PC-3 (cell line): ENCODE results near the gene ZYG11A. TPM values are rescaled to one million over a fixed set of nuclear protein-coding genes. Genes with fewer than 3 reads are reported as not detected.

Experiments
- ATAC-seq: fragments of 200-7000 bp; cut with Tn5 transposase; 2 replicates; pipeline ENCODE4 v1.9.1; 2020; ENCODE audit warnings: mild to moderate bottlenecking, moderate library complexity
- BruUV-seq: library from RNA; stranded (reverse); fragments of 400-500 nt; replicated peaks from 2 replicates; lab custom pipeline; 2021; lab: Mats Ljungman, UMichigan
- CTCF ChIA-PET: fragments of 300-600 bp; sonication (Branson Sonifier 250); formaldehyde crosslinking; loops from one replicate; lab custom pipeline; 2022; ENCODE audit warnings: antibody characterized with exemption; lab: Charles Lee
- POLR2A ChIA-PET: fragments of 300-600 bp; sonication (Branson Sonifier 250); formaldehyde crosslinking; loops from one replicate; lab custom pipeline; 2022; ENCODE audit warnings: antibody characterized with exemption; ENCODE audit not compliant: unreplicated experiment; lab: Charles Lee
- DNase-seq: peaks from one replicate; pipeline ENCODE4 v3.0.0-alpha.2; 2015
- H2AFZ ChIP-seq: fragments of 300-600 bp; sonication (generic); 2 replicates; pipeline ENCODE4 v1.6.0; 2016; ENCODE audit warnings: antibody characterized with exemption, low read length
- H3F3A ChIP-seq: fragments of 300-600 bp; sonication (generic); one replicate; pipeline ENCODE4 v1.6.0; 2017; ENCODE audit warnings: antibody characterized with exemption, low read length, control low read depth, mild to moderate bottlenecking; ENCODE audit not compliant: unreplicated experiment
- H3K27ac ChIP-seq: fragments of 300-600 bp; sonication (generic); 2 replicates; pipeline ENCODE4 v1.5.1; 2016; ENCODE audit warnings: mild to moderate bottlenecking, low read length
- H3K27me3 ChIP-seq: fragments of 300-600 bp; sonication (generic); 2 replicates; pipeline ENCODE4 v1.6.1; 2016; ENCODE audit warnings: low read length, mixed read lengths
- H3K36me3 ChIP-seq: fragments of 300-600 bp; sonication (generic); 2 replicates; pipeline ENCODE4 v1.6.1; 2016; ENCODE audit warnings: low read depth, mixed run types, low read length, mixed read lengths
- H3K4me1 ChIP-seq: fragments of 300-600 bp; sonication (generic); 2 replicates; pipeline ENCODE4 v1.5.1; 2016; ENCODE audit warnings: low read length; ENCODE audit not compliant: insufficient read depth
- H3K4me2 ChIP-seq: fragments of 300-600 bp; sonication (generic); 2 replicates; pipeline ENCODE4 v1.6.0; 2016; ENCODE audit warnings: low read length
- H3K4me3 ChIP-seq: fragments of 300-600 bp; sonication (generic); 2 replicates; pipeline ENCODE4 v1.5.1; 2016; ENCODE audit warnings: mild to moderate bottlenecking, low read length, mixed read lengths
- H3K79me2 ChIP-seq: fragments of 300-600 bp; sonication (generic); 2 replicates; pipeline ENCODE4 v1.6.1; 2017; ENCODE audit warnings: low read length, mixed read lengths
- H3K9ac ChIP-seq: fragments of 300-600 bp; sonication (generic); 2 replicates; pipeline ENCODE4 v1.6.0; 2016; ENCODE audit warnings: mild to moderate bottlenecking, low read length
- H3K9me2 ChIP-seq: fragments of 300-600 bp; sonication (generic); replicated peaks from 2 replicates; pipeline ENCODE4 v1.6.1; 2016; ENCODE audit warnings: mixed run types, low read length, mixed read lengths
- H3K9me3 ChIP-seq: fragments of 300-600 bp; sonication (generic); 2 replicates; pipeline ENCODE4 v1.6.1; 2016; ENCODE audit warnings: low read length, mixed read lengths
- H4K20me1 ChIP-seq: fragments of 300-600 bp; sonication (generic); 2 replicates; pipeline ENCODE4 v1.6.1; 2016; ENCODE audit warnings: low read length, mixed read lengths
- CTCF ChIP-seq: fragments of 300-600 bp; sonication (generic); conservative IDR thresholded peaks from 2 replicates; pipeline ENCODE4 v1.5.1; 2017; ENCODE audit warnings: antibody characterized with exemption, low read depth, mild to moderate bottlenecking, low read length
- EZH2 ChIP-seq: fragments of 300-600 bp; sonication (generic); IDR thresholded peaks from one replicate; pipeline ENCODE4 v1.6.1; 2017; ENCODE audit warnings: antibody characterized with exemption, mild to moderate bottlenecking, low read length; ENCODE audit not compliant: unreplicated experiment
- EZH2phosphoT487 ChIP-seq: fragments of 300-600 bp; sonication (generic); IDR thresholded peaks from 2 replicates; pipeline ENCODE4 v1.6.1; 2018; ENCODE audit warnings: mild to moderate bottlenecking, antibody characterized with exemption, low read length, borderline replicate concordance
- intact Hi-C: fragments of 100-400 bp; cut with micrococcal nuclease; formaldehyde crosslinking; loops from 2 replicates; pipeline ENCODE4 v1.9.0; 2023
- total RNA-seq: library from RNA; depleted of rRNA; stranded (reverse); fragments of >200 nt; gene quantifications from 2 replicates; pipeline ENCODE4 v1.2.3, GENCODE V29; 2014

ZYG11A gene
- total RNA-seq, 1 experiment from 2014 or later, result 0.47 TPM

- Histone ChIP-seq H3K9ac (no peak overlapping the region), H3K9me2 (no peaks in the 10 kb centered on the region), H3K27me3 (no peaks in the 10 kb centered on the region), H4K20me1 (no peaks in the 10 kb centered on the region), H3K4me1 (peaks cover 23% of the 10 kb centered on the region), H3F3A (peaks cover 5% of the 10 kb centered on the region), H3K9me3 (no peaks in the 10 kb centered on the region), H3K4me3 (no peak overlapping the region), H3K4me2 (peak overlapping the region; percentile 98; the same call in 1 of the 2 replicates), H3K36me3 (no peaks in the 10 kb centered on the region), H3K27ac (no peak overlapping the region), H3K79me2 (peaks cover 58% of the 10 kb centered on the region), H2AFZ (no peak overlapping the region)
- no peak for TF ChIP-seq EZH2
- no peak for TF ChIP-seq EZH2phosphoT487
- ATAC-seq (0 out of 2 replicates have a peak, but pooled peaks have one; percentile 14), DNase-seq (peak; percentile 73)
- intact Hi-C loops, result no loop called here
- no TSS peak for BruUV-seq
- ChIA-PET CTCF (no interaction called here), POLR2A (no interaction called here)
Measured at GRCh38 chr1:52919051-52919722, 76.6 kb downstream of the ZYG11A start.

GRCh38 chr1:52919723-52920483 is 77.3 kb downstream of the ZYG11A start:
- Histone ChIP-seq H3K27ac (no peak overlapping the region), H3K36me3 (no peaks in the 10 kb centered on the region), H3K4me1 (peaks cover 23% of the 10 kb centered on the region), H2AFZ (no peak overlapping the region), H3K27me3 (no peaks in the 10 kb centered on the region), H3K9me3 (no peaks in the 10 kb centered on the region), H3K9ac (no peak overlapping the region), H3K4me2 (peak overlapping the region; percentile 98), H4K20me1 (no peaks in the 10 kb centered on the region), H3F3A (peaks cover 5% of the 10 kb centered on the region), H3K79me2 (peaks cover 58% of the 10 kb centered on the region), H3K9me2 (no peaks in the 10 kb centered on the region), H3K4me3 (peak overlapping the region; percentile 98; the same call in 1 of the 2 replicates)
- DNase-seq, result peak; percentile 8
- no peak for ATAC-seq
- intact Hi-C loops, result loop anchor here (5.0 to 10.0 kb wide), 3 partner anchors 95 to 267 kb away; no protein-coding TSS in a partner anchor
- ChIA-PET CTCF (no interaction called here), POLR2A (no interaction called here)
- TF ChIP-seq EZH2 (no peak), CTCF (no peak), EZH2phosphoT487 (no peak)
- BruUV-seq, result no TSS peak

GRCh38 chr1:52920791-52921291 is 78.3 kb downstream of the ZYG11A start:
- POLR2A ChIA-PET, result interaction anchor here (0.6 kb wide), 1 partner anchor 66 kb away, joined by 4 read pairs; no protein-coding TSS in a partner anchor
- Histone ChIP-seq H3K4me1 (peaks cover 23% of the 10 kb centered on the region), H4K20me1 (no peaks in the 10 kb centered on the region), H3K4me3 (peak overlapping the region; percentile 98), H3K9me3 (no peaks in the 10 kb centered on the region), H3K27me3 (no peaks in the 10 kb centered on the region), H3K79me2 (peaks cover 55% of the 10 kb centered on the region), H3K9ac (peak overlapping the region; percentile 82), H3F3A (peaks cover 5% of the 10 kb centered on the region), H3K4me2 (peak overlapping the region; percentile 98), H3K9me2 (no peaks in the 10 kb centered on the region), H3K36me3 (no peaks in the 10 kb centered on the region), H2AFZ (peak overlapping the region; percentile 68), H3K27ac (peak overlapping the region; percentile 52)
- CTCF ChIA-PET, result no interaction called here
- no peak for TF ChIP-seq CTCF
- no peak for TF ChIP-seq EZH2
- TF ChIP-seq EZH2phosphoT487, result no peak
- peak; percentile 69 for ATAC-seq
- DNase-seq, result peak; percentile 31
- intact Hi-C loops, result loop anchor here (1.0 to 10.0 kb wide), 4 partner anchors 96 to 266 kb away; no protein-coding TSS in a partner anchor
- BruUV-seq, result no TSS peak
